Natural killer cell treated with Interleukin-12 subunit alpha and Interleukin-12 subunit beta and Interleukin-15 and Interleukin-18, amount 100 ng/mL, for 72 hours (primary cell): ENCODE data around the gene RAB13. TPM values are rescaled to one million over a fixed set of nuclear protein-coding genes. Genes with fewer than 3 reads are reported as not detected.
"Not testable (repeated sequence)": the region's sequence is repeated elsewhere in the genome, so short reads cannot be mapped to it uniquely, and the experiment has no call there.

Experiments used
- ATAC-seq, 2 donors: fragments of 150-1000 bp; cut with Tn5 transposase in 1 of 2; sonication (Bioruptor Pico), chemical (Tn5 transposase) in 1 of 2; 2 replicates each; pipeline ENCODE4 v1.10.0; 2021
- DNase-seq: peaks from one replicate; pipeline ENCODE4 v3.0.0; 2022; ENCODE audit warnings: low spot score
- H3K27ac Mint-ChIP-seq, 2 donors: 1 replicate in 1 of 2; 2 replicates in 1 of 2; pipeline ENCODE4 v1.8.0; 2022; ENCODE audit warnings: mixed read lengths in 2 of 2, mild to moderate bottlenecking in 1 of 2, moderate library complexity in 1 of 2
- H3K27me3 Mint-ChIP-seq, 2 donors: 1 replicate in 1 of 2; 2 replicates in 1 of 2; pipeline ENCODE4 v1.8.0; 2022; ENCODE audit warnings: mixed read lengths in 2 of 2
- H3K36me3 Mint-ChIP-seq: one replicate; pipeline ENCODE4 v1.8.0; 2022; ENCODE audit warnings: mixed read lengths
- H3K4me1 Mint-ChIP-seq, 2 donors: 1 replicate in 1 of 2; 2 replicates in 1 of 2; pipeline ENCODE4 v1.8.0; 2022; ENCODE audit warnings: low read depth in 2 of 2, mixed read lengths in 2 of 2, mild to moderate bottlenecking in 1 of 2
- H3K4me3 Mint-ChIP-seq: one replicate; pipeline ENCODE4 v1.8.0; 2022; ENCODE audit warnings: mixed read lengths
- H3K9me3 Mint-ChIP-seq: 2 replicates; pipeline ENCODE4 v1.8.0; 2022; ENCODE audit warnings: mixed read lengths
- total RNA-seq, 2 donors: library from RNA; stranded (reverse); gene quantifications; one replicate each; pipeline ENCODE4 v1.2.3, GENCODE V29; 2022

Gene RAB13
- total RNA-seq, 2 donors from 2014 or later: 7.8 to 11.5 TPM

DNA sequence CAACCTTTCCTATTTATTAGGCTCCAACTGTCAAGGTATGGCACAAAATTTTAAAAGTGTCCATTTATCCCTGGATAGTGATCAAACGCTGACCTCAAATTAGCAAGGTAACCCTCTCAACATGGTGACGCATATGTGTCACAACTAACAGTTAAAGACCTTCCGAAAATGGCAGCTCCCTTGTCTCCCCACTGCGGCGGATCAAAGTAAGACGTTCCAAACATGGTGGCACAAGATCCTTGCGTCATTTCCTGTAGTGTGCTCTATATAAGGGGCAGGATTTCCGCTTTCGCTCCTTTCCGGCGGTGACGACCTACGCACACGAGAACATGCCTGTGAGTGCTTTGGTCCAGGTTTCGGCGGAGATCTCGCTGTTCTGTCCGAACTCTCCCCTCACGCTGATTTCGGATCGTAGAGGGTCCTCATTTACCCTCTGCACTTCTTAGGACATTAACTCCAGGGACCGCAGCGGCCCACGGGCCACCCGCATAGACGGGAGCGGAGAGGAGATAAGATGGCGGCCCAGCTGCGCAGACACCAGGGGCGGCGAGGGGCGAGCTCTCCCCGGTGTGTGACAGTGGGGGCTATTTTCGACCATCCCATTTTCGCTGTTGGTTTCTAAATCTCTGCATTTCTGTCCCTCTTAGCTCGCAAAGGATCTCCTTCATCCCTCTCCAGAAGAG, 4.5 kb upstream of the RAB13 start, which contains the start of gene RPS27:
Gene RPS27, plus strand, starts transcription at position 295 of the 683 bp plus-strand sequence. Its CDS starts 35 bp downstream, at position 330.
- peak within 1 kb of the TSS; percentile 95 for H3K4me3 Mint-ChIP-seq
- peak within 1 kb of the TSS; percentile 95 to 98 for H3K27ac Mint-ChIP-seq
- H3K4me1 Mint-ChIP-seq: peaks cover 43 to 48% of the 10 kb centered on the region in 2 donors
- H3K27me3 Mint-ChIP-seq: peaks cover 3 to 5% of the 10 kb centered on the region in 2 donors
- peaks cover 2% of the 10 kb centered on the region for H3K9me3 Mint-ChIP-seq
- DNase-seq: peak; percentile 92
- ATAC-seq: peak; percentile 93 to 96
- peaks cover 22% of the 10 kb centered on the region for H3K36me3 Mint-ChIP-seq

GRCh38 chr1:153987621-153988020, 1.5 kb upstream of the RAB13 start:
- peaks cover 11 to 18% of the 10 kb centered on the region in 2 donors for H3K27me3 Mint-ChIP-seq
- ATAC-seq (no peak), DNase-seq (no peak)
- peak overlapping the region in 1 of 2 donors; percentile 65 for H3K27ac Mint-ChIP-seq
- peaks cover 16% of the 10 kb centered on the region for H3K36me3 Mint-ChIP-seq
- peaks cover 2% of the 10 kb centered on the region for H3K9me3 Mint-ChIP-seq
- H3K4me3 Mint-ChIP-seq: no peak overlapping the region
- peaks cover 40 to 54% of the 10 kb centered on the region in 2 donors for H3K4me1 Mint-ChIP-seq

GRCh38 chr1:153985341-153985912, 712 bp downstream of the RAB13 start:
- H3K27ac Mint-ChIP-seq: peak overlapping the region; percentile 61 to 65
- no peaks in the 10 kb centered on the region for H3K36me3 Mint-ChIP-seq
- peaks cover 11 to 18% of the 10 kb centered on the region in 2 donors for H3K27me3 Mint-ChIP-seq
- H3K9me3 Mint-ChIP-seq: peaks cover 2% of the 10 kb centered on the region
- DNase-seq: no peak
- peaks cover 24 to 37% of the 10 kb centered on the region in 2 donors for H3K4me1 Mint-ChIP-seq
- peak overlapping the region; percentile 82 for H3K4me3 Mint-ChIP-seq
- ATAC-seq: peak; percentile 60 to 69

DNA sequence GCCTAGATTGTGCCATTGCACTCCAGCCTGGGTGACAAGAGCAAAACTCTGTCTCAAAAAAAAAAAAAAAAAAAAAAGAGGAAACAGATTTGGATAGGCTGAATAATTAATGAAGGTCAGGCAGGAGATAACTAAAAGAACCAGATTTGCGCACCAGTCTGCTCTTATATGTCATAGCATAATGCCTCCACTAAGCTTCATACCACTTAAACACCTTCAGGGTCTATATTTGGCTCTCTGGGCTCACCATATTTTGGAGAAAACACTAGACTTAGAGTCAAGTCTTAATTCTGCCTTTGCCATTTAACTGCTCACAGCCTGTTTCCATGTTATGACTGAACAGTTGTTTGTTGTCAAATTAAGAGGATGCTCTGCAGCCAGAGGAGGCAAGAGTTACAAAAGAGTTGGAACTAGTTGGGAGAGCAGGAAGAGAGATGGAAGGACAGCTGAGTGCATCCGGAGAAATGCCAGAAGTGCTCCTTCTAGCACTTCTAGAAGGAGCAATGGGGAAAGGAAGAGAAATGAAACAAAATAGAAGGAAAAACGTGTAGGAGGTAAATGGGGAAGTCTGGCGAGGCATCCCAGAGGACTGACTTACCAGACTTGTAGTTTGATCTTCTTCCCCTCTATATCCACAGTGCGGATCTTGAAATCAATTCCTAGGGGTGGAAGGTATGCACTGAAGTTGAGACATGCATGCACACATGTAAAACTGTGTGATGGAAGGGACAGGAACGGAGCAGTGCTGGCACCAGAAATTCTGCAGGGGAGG, 1.8 kb downstream of the RAB13 start:
- Mint-ChIP-seq H3K36me3 (no peaks in the 10 kb centered on the region), H3K4me3 (peak overlapping the region; percentile 18), H3K4me1 (peaks cover 18 to 29% of the 10 kb centered on the region in 2 donors), H3K9me3 (no peaks in the 10 kb centered on the region), H3K27ac (peak overlapping the region in 1 of 2 donors; percentile 1), H3K27me3 (peaks cover 11 to 18% of the 10 kb centered on the region in 2 donors)
- DNase-seq (peak; percentile 22), ATAC-seq (no peak)

DNA sequence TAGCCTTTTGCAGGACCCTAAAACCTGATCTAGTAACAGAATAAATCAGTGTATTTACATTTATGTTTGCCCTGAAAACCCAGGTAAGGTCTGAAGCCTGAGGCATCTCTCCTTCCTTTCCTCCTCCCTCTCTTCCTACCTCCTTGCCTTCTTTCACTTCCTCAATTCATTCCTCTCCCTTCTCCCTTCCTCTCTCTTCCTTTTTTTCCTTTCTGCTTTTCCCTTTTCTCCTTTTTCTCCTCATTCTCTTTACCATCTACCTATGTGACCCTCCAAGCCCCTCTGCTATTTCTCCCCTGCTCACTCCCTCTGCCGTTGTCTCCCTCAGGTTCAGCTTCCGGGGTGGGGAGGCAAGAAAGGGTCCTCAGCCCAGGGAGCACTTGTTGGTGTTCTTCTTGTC, 4.4 kb downstream of the RAB13 start:
- H3K4me3 Mint-ChIP-seq, H3K36me3 Mint-ChIP-seq, ATAC-seq, DNase-seq, H3K9me3 Mint-ChIP-seq, H3K27ac Mint-ChIP-seq: not testable (repeated sequence)
- Mint-ChIP-seq H3K4me1 (peaks cover 27 to 38% of the 10 kb centered on the region in 2 donors), H3K27me3 (peaks cover 11 to 18% of the 10 kb centered on the region in 2 donors)

DNA sequence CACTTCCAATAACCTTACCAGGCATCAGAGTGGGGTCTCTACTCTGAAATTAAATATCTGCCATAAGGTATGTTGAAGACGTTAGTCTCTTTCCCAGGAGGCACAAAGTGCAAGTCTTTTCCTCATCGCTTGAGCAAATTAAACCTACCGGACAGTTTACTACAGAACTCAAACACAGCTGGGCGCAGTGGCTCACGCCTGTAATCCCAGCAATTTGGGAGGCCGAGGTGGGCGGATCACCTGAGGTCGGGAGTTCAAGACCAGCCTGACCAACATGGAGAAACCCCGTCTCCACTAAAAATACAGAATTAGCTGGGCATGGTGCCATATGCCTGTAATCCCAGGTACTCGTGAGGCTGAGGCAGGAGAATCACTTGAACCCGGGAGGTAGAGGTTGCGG, 7.0 kb downstream of the RAB13 start:
- not testable (repeated sequence) for DNase-seq, ATAC-seq, H3K9me3 Mint-ChIP-seq, H3K27me3 Mint-ChIP-seq
- Mint-ChIP-seq H3K4me3 (peak overlapping the region; percentile 99), H3K27ac (peak overlapping the region; percentile 86 to 94), H3K36me3 (peaks cover 11% of the 10 kb centered on the region), H3K4me1 (peaks cover 21 to 30% of the 10 kb centered on the region in 2 donors)

DNA sequence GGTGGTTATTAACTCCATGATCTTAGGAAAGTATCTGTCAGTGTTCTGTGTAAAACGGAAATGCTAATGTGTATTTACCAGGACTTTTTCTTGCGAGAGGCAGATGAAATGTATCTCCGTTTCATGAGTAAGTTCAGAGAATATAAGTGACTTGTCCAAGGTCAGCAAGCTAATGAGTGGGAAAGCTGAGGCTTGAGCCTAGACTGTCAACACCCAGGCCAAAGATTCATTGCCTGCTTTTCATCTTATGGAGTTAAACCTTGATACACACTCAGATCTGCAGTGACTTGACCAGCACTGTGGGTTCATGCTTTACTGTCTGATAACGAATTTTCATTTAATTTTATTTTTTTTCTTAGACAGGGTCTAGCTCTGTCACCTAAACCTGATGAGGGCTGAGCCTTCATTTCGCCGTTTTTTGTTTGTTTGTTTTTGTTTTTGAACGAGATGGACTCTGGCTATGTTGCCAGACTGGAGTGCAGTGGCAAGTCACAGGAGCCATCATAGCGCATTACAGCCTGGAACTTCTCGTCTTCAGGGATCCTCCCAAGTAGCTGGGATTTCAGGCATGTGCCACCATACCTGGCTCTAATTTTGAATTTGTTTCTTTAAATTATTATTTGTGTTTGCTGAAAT, 7.7 kb downstream of the RAB13 start:
- H3K4me3 Mint-ChIP-seq: peak overlapping the region; percentile 99
- H3K4me1 Mint-ChIP-seq: peaks cover 23 to 30% of the 10 kb centered on the region in 2 donors
- peak overlapping the region; percentile 86 to 94 for H3K27ac Mint-ChIP-seq
- no peak for DNase-seq
- no peak for ATAC-seq
- H3K9me3 Mint-ChIP-seq: no peaks in the 10 kb centered on the region
- peaks cover 11% of the 10 kb centered on the region for H3K36me3 Mint-ChIP-seq
- no peaks in the 10 kb centered on the region for H3K27me3 Mint-ChIP-seq

DNA sequence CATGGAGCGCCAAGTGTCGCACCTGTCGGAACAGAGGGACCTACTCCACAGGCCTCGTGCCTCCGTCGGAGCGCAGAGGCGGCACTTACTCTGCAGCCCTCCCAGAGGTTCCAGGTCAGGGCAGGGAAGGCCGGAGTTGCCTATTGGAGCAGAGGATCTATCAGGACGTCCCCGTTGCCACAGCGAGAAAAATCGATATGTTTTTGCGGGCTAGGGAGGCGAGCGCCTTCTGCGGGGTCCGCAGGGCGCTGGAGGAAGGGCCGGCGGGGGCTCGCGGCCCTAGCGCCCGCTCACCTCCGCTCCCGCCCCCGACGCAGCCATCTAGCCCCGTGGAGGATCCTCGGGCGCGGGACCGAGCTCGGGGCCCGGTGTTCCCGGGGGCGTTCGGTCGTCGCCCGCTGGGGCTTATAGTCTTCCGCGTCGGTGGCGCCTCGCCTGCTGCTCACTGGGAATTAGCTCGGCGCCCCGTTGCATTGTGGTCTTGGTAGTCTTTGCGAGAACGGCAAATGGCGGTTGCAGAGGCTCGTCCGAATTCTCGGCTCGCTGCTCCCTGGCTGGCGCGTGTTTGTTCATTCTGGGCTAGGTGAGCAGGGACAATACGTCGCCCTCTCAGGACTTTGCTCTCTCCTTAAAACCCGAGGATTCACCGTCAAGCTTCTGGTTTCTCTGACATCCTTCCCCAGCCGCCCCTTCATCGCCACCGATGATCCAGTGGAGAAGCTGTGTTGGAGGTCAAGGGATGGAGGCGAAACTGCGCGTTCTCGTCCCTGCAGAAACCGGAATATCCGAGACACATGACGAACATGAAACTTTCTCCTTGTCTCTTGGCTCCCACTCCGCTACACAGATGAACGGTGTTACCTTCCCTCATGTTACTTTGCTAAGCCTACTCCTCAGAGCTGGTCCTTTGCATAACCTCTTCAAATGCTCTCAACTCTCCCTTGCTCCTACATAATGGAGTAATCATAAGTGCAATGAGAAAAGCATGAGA, 8.6 kb downstream of the RAB13 start, which contains the start of gene JTB:
Gene JTB, minus strand, starts transcription at position 425 of the 991 bp plus-strand sequence. Its CDS starts 422 bp downstream, at position 3.
- H3K27me3 Mint-ChIP-seq: no peaks in the 10 kb centered on the region
- DNase-seq (peak; percentile 84), ATAC-seq (peak; percentile 94 to 96)
- peaks cover 11% of the 10 kb centered on the region for H3K36me3 Mint-ChIP-seq
- peak within 1 kb of the TSS; percentile 99 for H3K4me3 Mint-ChIP-seq
- peak within 1 kb of the TSS; percentile 86 to 94 for H3K27ac Mint-ChIP-seq
- peaks cover 28 to 32% of the 10 kb centered on the region in 2 donors for H3K4me1 Mint-ChIP-seq
- H3K9me3 Mint-ChIP-seq: no peaks in the 10 kb centered on the region

- H3K27ac Mint-ChIP-seq: peak overlapping the region; percentile 86 to 94
- no peaks in the 10 kb centered on the region for H3K27me3 Mint-ChIP-seq
- no peak for ATAC-seq
- peaks cover 11% of the 10 kb centered on the region for H3K36me3 Mint-ChIP-seq
- no peak for DNase-seq
- H3K4me1 Mint-ChIP-seq: peaks cover 34 to 39% of the 10 kb centered on the region in 2 donors
- peak overlapping the region; percentile 99 for H3K4me3 Mint-ChIP-seq
- H3K9me3 Mint-ChIP-seq: no peaks in the 10 kb centered on the region
Measured at GRCh38 chr1:153976819-153977249, 9.3 kb downstream of the RAB13 start.

GRCh38 chr1:153973525-153973924, 12.6 kb downstream of the RAB13 start:
- Mint-ChIP-seq H3K27ac (peak overlapping the region in 1 of 2 donors; percentile 49), H3K9me3 (no peaks in the 10 kb centered on the region), H3K4me1 (peaks cover 38 to 42% of the 10 kb centered on the region in 2 donors), H3K27me3 (no peaks in the 10 kb centered on the region), H3K4me3 (no peak overlapping the region), H3K36me3 (peaks cover 11% of the 10 kb centered on the region)
- no peak for ATAC-seq
- DNase-seq: no peak

- Mint-ChIP-seq H3K27me3 (no peaks in the 10 kb centered on the region), H3K4me3 (no peak overlapping the region), H3K36me3 (peaks cover 11% of the 10 kb centered on the region), H3K9me3 (no peaks in the 10 kb centered on the region), H3K4me1 (peaks cover 37 to 42% of the 10 kb centered on the region in 2 donors), H3K27ac (peak overlapping the region in 1 of 2 donors; percentile 49)
- DNase-seq (no peak), ATAC-seq (no peak)
Measured at GRCh38 chr1:153973071-153973470, 13.1 kb downstream of the RAB13 start.

DNA sequence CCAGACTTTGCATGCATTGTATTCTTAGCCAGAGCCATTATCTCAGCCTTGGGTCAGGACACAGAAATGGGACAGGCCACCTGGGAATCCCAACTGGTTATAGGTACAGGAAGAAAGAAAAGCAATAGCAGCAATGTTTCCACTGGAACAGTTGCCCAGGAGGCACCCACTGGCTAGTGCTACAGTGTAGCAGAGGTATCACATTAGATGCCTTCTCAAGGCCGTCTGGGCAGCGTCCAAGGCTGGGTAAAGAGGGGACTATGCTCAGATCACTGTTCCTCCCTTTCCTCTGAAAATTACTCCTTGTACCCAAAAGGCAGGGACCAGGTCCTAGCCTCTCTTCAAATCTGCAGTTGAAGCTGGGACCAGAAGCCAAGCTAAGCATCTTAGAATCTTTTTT, 15.8 kb downstream of the RAB13 start:
- Mint-ChIP-seq H3K4me3 (no peak overlapping the region), H3K27me3 (no peaks in the 10 kb centered on the region), H3K4me1 (peaks cover 43 to 46% of the 10 kb centered on the region in 2 donors), H3K36me3 (peaks cover 4% of the 10 kb centered on the region), H3K9me3 (no peaks in the 10 kb centered on the region), H3K27ac (no peak overlapping the region)
- DNase-seq (peak; percentile 46), ATAC-seq (no peak)
